HAP-1 (cell line): ENCODE results near the gene SLC12A4.

Source experiments
- DNase-seq, 2 experiments: peaks; one replicate each; pipeline ENCODE4 v3.0.0-alpha.2; 2016 to 2020; ENCODE audit warnings: low spot score in 2 of 2
- H3K27me3 ChIP-seq: fragments of 250-450 bp; sonication (Bioruptor Pico); 2 replicates; pipeline ENCODE4 v1.5.1; 2020; ENCODE audit warnings: low read depth, mild to moderate bottlenecking, moderate library complexity
- H3K36me3 ChIP-seq: fragments of 250-450 bp; sonication (Bioruptor Pico); replicated peaks from 2 replicates; pipeline ENCODE4 v1.5.1; 2020; ENCODE audit warnings: mild to moderate bottlenecking
- H3K4me1 ChIP-seq: fragments of 250-450 bp; sonication (Bioruptor Pico); 2 replicates; pipeline ENCODE4 v1.5.1; 2020; ENCODE audit warnings: mild to moderate bottlenecking
- H3K4me3 ChIP-seq: fragments of 250-450 bp; sonication (Bioruptor Pico); 2 replicates; pipeline ENCODE4 v1.5.1; 2020; ENCODE audit warnings: mild to moderate bottlenecking, moderate library complexity
- H3K9me3 ChIP-seq: fragments of 250-450 bp; sonication (Bioruptor Pico); 2 replicates; pipeline ENCODE4 v1.5.1; 2020; ENCODE audit warnings: mild to moderate bottlenecking, moderate library complexity
- in situ Hi-C: fragments of 300-500 bp; cut with MboI; formaldehyde crosslinking; loops from 3 replicates; pipeline ENCODE4 v1.14.3; 2020; ENCODE audit warnings: low sequenced_read_pairs, inconsistent platforms, mixed read lengths

The SLC12A4 gene

GRCh38 chr16:67936124-67936879, 32.1 kb downstream of the SLC12A4 start, which contains the start of gene PSMB10:
TSS of gene PSMB10 (minus strand) at chr16:67936850. CDS start at chr16:67936749, 101 bp downstream.
- H3K27me3 ChIP-seq, result no peaks in the 10 kb centered on the region
- peaks cover 9% of the 10 kb centered on the region for H3K4me1 ChIP-seq
- H3K9me3 ChIP-seq, result no peaks in the 10 kb centered on the region
- peak within 1 kb of the TSS; percentile 99 for H3K4me3 ChIP-seq
- DNase-seq, result peak; percentile 26 to 58
- in situ Hi-C loops, result no loop called here
- H3K36me3 ChIP-seq, result peaks cover 17% of the 10 kb centered on the region

DNA sequence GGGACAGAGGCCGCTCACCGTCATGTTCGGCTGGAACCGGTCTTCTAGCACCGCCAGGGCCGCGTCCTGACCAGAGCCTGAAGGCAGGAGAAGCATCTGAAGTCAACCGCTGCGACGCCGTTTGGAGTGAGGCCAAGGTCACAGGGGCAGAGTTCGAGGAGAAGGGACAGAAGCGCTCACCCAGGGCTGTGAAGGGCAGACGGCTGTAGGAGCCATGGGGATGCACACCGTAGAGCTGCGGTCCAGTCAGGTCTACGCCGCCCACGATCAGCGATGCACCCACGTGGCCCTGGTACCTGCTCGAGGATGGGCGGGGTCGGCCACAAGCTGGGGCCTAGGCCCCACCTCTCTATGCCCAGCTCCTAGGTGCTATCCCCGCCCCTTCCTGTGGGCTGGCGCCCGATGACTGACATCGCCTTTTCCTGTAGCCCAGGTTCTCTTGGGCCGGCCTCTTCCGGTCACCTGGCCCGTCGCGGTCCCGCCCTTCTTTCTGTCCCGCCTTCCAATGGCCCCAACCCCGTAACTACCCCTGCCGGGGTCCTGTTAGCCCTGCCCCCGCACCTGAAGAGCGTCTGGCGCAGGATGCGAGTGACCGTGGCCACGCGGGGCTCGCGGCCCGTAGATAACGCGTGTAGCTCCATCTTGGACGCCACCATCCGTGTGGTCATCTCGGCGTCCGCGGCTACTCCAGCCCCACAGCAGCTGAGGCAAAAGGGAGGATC, 32.9 kb downstream of the SLC12A4 start:
- peak overlapping the region; percentile 99 for H3K4me3 ChIP-seq
- in situ Hi-C loops, result no loop called here
- H3K4me1 ChIP-seq, result peaks cover 9% of the 10 kb centered on the region
- H3K27me3 ChIP-seq, result no peaks in the 10 kb centered on the region
- H3K9me3 ChIP-seq, result no peaks in the 10 kb centered on the region
- DNase-seq, result peak; percentile 96 to 99
- peaks cover 17% of the 10 kb centered on the region for H3K36me3 ChIP-seq

- H3K27me3 ChIP-seq, result no peaks in the 10 kb centered on the region
- peak overlapping the region; percentile 99 for H3K4me3 ChIP-seq
- H3K36me3 ChIP-seq, result peaks cover 15% of the 10 kb centered on the region
- peaks cover 9% of the 10 kb centered on the region for H3K4me1 ChIP-seq
- H3K9me3 ChIP-seq, result no peaks in the 10 kb centered on the region
- DNase-seq, result no peak
- in situ Hi-C loops, result no loop called here
Observed at GRCh38 chr16:67935101-67935401, 33.4 kb downstream of the SLC12A4 start.

DNA sequence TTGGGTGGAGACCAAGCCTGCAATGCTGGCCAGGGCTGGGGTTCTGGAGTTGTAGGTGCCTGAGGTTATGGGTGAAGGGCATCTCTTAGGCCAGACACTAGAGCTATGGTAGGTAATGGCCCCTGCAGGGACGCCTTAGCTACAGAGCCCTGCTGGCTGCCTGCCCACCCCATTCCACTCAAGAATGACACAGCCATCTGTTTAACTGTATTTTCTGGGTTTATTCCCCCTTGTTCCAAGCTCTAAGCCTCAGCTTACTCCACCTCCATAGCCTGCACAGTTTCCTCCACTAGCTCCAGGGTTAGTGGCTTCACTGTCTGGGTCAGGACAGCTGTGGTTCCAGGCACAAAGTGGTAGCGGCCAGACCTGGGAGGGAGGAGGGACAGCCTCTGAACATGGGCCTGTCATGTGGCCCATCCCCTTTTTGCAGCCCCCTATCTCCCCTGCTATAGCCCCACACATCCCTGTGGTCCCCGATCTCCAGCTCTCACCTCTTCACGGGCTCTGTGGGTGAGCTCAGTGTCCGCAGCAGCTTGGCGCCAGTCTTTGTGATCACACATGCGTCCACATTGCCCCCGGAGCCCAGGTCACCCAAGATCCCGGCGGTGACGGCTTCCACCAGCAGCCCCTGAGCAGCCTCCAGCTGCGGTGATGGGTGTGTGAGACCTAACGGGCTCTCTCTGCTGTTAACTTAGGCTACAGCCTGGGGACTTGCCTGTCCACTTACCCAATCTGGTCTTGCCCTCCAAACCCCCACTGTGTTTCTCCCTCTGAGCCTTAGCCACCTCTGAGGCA, 33.9 kb downstream of the SLC12A4 start:
- H3K4me1 ChIP-seq, result peaks cover 9% of the 10 kb centered on the region
- no peaks in the 10 kb centered on the region for H3K27me3 ChIP-seq
- peak overlapping the region; percentile 99 for H3K4me3 ChIP-seq
- DNase-seq, result no peak
- peaks cover 11% of the 10 kb centered on the region for H3K36me3 ChIP-seq
- in situ Hi-C loops, result no loop called here
- H3K9me3 ChIP-seq, result no peaks in the 10 kb centered on the region

DNA sequence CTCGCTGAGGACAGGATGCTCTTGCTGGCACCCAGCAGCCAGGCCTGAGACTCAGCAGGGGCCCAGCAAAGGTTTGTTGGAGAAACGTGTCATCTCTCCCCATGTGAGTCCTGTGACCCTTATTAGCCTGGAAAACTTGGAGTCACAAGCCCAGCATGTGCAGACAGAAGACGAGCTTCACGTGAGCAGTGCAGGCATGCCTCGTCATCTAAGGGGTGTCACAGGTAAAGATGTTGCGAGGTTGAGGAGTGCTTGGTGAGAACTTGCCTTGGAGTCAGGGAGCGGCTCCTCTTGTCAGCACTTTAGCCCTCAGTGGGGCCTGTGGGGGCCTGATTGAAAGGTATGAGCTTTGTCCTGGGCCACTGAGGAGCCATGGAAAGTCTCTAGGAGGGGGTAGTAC, 34.6 kb downstream of the SLC12A4 start:
- H3K36me3 ChIP-seq, result peaks cover 15% of the 10 kb centered on the region
- no peaks in the 10 kb centered on the region for H3K9me3 ChIP-seq
- no peaks in the 10 kb centered on the region for H3K27me3 ChIP-seq
- no peak for DNase-seq
- in situ Hi-C loops, result no loop called here
- peaks cover 9% of the 10 kb centered on the region for H3K4me1 ChIP-seq
- H3K4me3 ChIP-seq, result no peak overlapping the region

GRCh38 chr16:67932462-67932840, 36.0 kb downstream of the SLC12A4 start:
- Histone ChIP-seq H3K9me3 (no peaks in the 10 kb centered on the region), H3K4me1 (peaks cover 9% of the 10 kb centered on the region), H3K27me3 (no peaks in the 10 kb centered on the region), H3K36me3 (peaks cover 24% of the 10 kb centered on the region), H3K4me3 (no peak overlapping the region)
- DNase-seq, result no peak
- in situ Hi-C loops, result no loop called here

GRCh38 chr16:67931712-67932461, 36.5 kb downstream of the SLC12A4 start, which contains the start of gene CTRL:
TSS of gene CTRL (minus strand) at chr16:67931862. CDS start at chr16:67931852, 10 bp downstream.
- H3K4me1 ChIP-seq, result peaks cover 9% of the 10 kb centered on the region
- no peaks in the 10 kb centered on the region for H3K9me3 ChIP-seq
- in situ Hi-C loops, result no loop called here
- H3K4me3 ChIP-seq, result no peak within 1 kb of the TSS
- H3K36me3 ChIP-seq, result peaks cover 24% of the 10 kb centered on the region
- DNase-seq, result no peak
- H3K27me3 ChIP-seq, result no peaks in the 10 kb centered on the region

DNA sequence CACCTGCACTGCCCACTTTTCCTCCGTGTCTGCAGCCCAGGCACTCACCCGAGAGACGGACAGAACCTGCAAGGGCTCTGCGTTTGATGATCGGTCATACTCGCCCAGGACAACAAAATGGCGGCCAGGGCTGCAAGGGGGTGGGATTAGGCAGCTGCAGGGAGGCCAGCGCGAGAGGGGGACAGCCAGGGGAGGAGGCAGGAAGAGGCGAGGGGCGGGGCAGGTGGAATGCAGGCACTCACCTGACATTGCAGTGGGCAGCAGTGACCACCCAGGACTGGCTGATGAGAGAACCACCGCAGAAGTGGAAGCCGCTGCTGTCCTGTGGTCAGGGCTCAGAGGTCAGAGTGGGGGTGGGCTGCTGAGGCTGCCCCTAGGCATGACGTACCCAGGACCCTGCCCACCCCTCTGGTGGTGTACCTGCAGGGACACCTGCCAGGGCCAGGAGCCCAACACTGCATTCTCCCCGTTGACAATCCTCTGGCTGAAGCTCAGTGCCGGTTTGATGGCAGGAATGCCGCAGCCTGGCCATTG, 37.7 kb downstream of the SLC12A4 start:
- H3K4me1 ChIP-seq, result peaks cover 9% of the 10 kb centered on the region
- no peaks in the 10 kb centered on the region for H3K27me3 ChIP-seq
- no peak overlapping the region for H3K4me3 ChIP-seq
- H3K9me3 ChIP-seq, result no peaks in the 10 kb centered on the region
- no peak for DNase-seq
- in situ Hi-C loops, result no loop called here
- peaks cover 24% of the 10 kb centered on the region for H3K36me3 ChIP-seq

GRCh38 chr16:67930191-67930590, 38.2 kb downstream of the SLC12A4 start:
- no peak for DNase-seq
- H3K4me3 ChIP-seq, result no peak overlapping the region
- H3K27me3 ChIP-seq, result no peaks in the 10 kb centered on the region
- H3K4me1 ChIP-seq, result peaks cover 9% of the 10 kb centered on the region
- H3K9me3 ChIP-seq, result no peaks in the 10 kb centered on the region
- in situ Hi-C loops, result no loop called here
- peaks cover 24% of the 10 kb centered on the region for H3K36me3 ChIP-seq

DNA sequence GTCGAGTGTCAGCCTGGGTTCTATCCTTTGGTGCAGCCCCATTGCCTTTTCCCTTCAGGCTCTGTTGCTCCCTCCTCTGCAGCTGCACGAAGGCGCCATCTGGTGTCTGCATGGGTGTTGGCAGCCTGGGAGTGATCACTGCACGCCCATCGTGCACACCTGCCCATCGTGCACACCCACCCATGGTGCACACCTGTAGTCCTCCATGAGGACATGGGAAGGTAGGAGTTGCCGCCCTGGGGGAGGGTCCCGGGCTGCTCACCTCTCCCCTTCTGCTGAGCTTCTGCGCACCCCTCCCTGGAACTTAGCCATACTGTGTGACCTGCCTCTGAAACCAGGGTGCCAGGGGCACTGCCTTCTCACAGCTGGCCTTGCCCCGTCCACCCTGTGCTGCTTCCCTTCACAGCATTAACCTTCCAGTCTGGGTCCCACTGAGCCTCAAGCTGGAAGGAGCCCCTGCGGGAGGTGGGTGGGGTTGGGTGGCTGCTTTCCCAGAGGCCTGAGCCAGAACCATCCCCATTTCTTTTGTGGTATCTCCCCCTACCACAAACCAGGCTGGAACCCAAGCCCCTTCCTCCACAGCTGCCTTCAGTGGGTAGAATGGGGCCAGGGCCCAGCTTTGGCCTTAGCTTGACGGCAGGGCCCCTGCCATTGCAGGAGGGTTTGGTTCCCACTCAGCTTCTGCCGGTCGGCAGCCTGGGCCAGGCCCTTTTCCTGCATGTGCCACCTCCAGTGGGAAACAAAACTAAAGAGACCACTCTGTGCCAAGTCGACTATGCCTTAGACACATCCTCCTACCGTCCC, 39.7 kb downstream of the SLC12A4 start:
- peak; percentile 66 to 85 for DNase-seq
- Histone ChIP-seq H3K4me1 (no peaks in the 10 kb centered on the region), H3K9me3 (no peaks in the 10 kb centered on the region), H3K27me3 (no peaks in the 10 kb centered on the region), H3K4me3 (no peak overlapping the region), H3K36me3 (peaks cover 23% of the 10 kb centered on the region)
- in situ Hi-C loops, result loop anchor here (5.0 kb wide), 1 partner anchor 261 kb away; the partner anchor contains the start of genes C16orf86 and ENKD1

- peaks cover 26% of the 10 kb centered on the region for H3K36me3 ChIP-seq
- in situ Hi-C loops, result loop anchor here (5.0 kb wide), 1 partner anchor 261 kb away; the partner anchor contains the start of genes C16orf86 and ENKD1
Observed at GRCh38 chr16:67928147-67928546, 40.3 kb downstream of the SLC12A4 start.

GRCh38 chr16:67927131-67927941, 41.1 kb downstream of the SLC12A4 start:
- in situ Hi-C loops, result loop anchor here (5.0 kb wide), 1 partner anchor 260 kb away; the partner anchor contains the start of genes C16orf86 and ENKD1
- peaks cover 25% of the 10 kb centered on the region for H3K36me3 ChIP-seq

More at GRCh38 chr16:67928147-67928546, 40.3 kb downstream of the SLC12A4 start:
- Histone ChIP-seq H3K27me3 (no peaks in the 10 kb centered on the region), H3K4me1 (no peaks in the 10 kb centered on the region), H3K9me3 (no peaks in the 10 kb centered on the region), H3K4me3 (no peak overlapping the region)
- no peak for DNase-seq

More at GRCh38 chr16:67927131-67927941, 41.1 kb downstream of the SLC12A4 start:
- Histone ChIP-seq H3K9me3 (no peaks in the 10 kb centered on the region), H3K27me3 (no peaks in the 10 kb centered on the region), H3K4me1 (no peaks in the 10 kb centered on the region), H3K4me3 (no peak overlapping the region)
- no peak for DNase-seq
